ENCODE results near the gene KCNA2. TPM values are rescaled to one million over a fixed set of nuclear protein-coding genes. Genes with fewer than 3 reads are reported as not detected.

The KCNA2 gene
- total RNA-seq, 1 experiment from 2014 or later, result not detected

GRCh38 chr1:110605446-110605845 is 712 bp downstream of the KCNA2 start:
- no peak for DNase-seq (ENCODE audit: extremely low read depth, low read depth)

GRCh38 chr1:110604586-110605148 is 1.5 kb downstream of the KCNA2 start:
- no peak for DNase-seq (ENCODE audit: extremely low read depth, low read depth)

- no peak for DNase-seq (ENCODE audit: extremely low read depth, low read depth)
Measured at GRCh38 chr1:110603058-110603457, 3.1 kb downstream of the KCNA2 start.

GRCh38 chr1:110602466-110602865 is 3.7 kb downstream of the KCNA2 start:
- DNase-seq (ENCODE audit: extremely low read depth, low read depth), result no peak

GRCh38 chr1:110601332-110601731 is 4.8 kb downstream of the KCNA2 start:
- no peak for DNase-seq (ENCODE audit: extremely low read depth, low read depth)

- DNase-seq (ENCODE audit: extremely low read depth, low read depth), result no peak
Measured at GRCh38 chr1:110600716-110601115, 5.4 kb downstream of the KCNA2 start.

- DNase-seq (ENCODE audit: extremely low read depth, low read depth), result no peak
Measured at GRCh38 chr1:110597966-110598365, 8.2 kb downstream of the KCNA2 start.

GRCh38 chr1:110596312-110596711 is 9.8 kb downstream of the KCNA2 start:
- DNase-seq (ENCODE audit: extremely low read depth, low read depth), result no peak

- DNase-seq (ENCODE audit: extremely low read depth, low read depth), result no peak
Measured at GRCh38 chr1:110595353-110595710, 10.8 kb downstream of the KCNA2 start.

- no peak for DNase-seq (ENCODE audit: extremely low read depth, low read depth)
Measured at GRCh38 chr1:110594456-110595352, 11.5 kb downstream of the KCNA2 start.

GRCh38 chr1:110593902-110594301 is 12.3 kb downstream of the KCNA2 start:
- no peak for DNase-seq (ENCODE audit: extremely low read depth, low read depth)

- no peak for DNase-seq (ENCODE audit: extremely low read depth, low read depth)
Measured at GRCh38 chr1:110591956-110592355, 14.2 kb downstream of the KCNA2 start.

GRCh38 chr1:110588991-110589390 is 17.2 kb downstream of the KCNA2 start:
- DNase-seq (ENCODE audit: extremely low read depth, low read depth), result no peak

- no peak for DNase-seq (ENCODE audit: extremely low read depth, low read depth)
Measured at GRCh38 chr1:110588486-110588885, 17.7 kb downstream of the KCNA2 start.

- no peak for DNase-seq (ENCODE audit: extremely low read depth, low read depth)
Measured at GRCh38 chr1:110587906-110588305, 18.3 kb downstream of the KCNA2 start.

GRCh38 chr1:110585481-110585880 is 20.7 kb downstream of the KCNA2 start:
- no peak for DNase-seq (ENCODE audit: extremely low read depth, low read depth)

GRCh38 chr1:110584045-110584444 is 22.1 kb downstream of the KCNA2 start:
- no peak for DNase-seq (ENCODE audit: extremely low read depth, low read depth)

GRCh38 chr1:110583505-110583904 is 22.7 kb downstream of the KCNA2 start:
- no peak for DNase-seq (ENCODE audit: extremely low read depth, low read depth)

- DNase-seq (ENCODE audit: extremely low read depth, low read depth), result no peak
Measured at GRCh38 chr1:110582378-110582777, 23.8 kb downstream of the KCNA2 start.

- DNase-seq (ENCODE audit: extremely low read depth, low read depth), result no peak
Measured at GRCh38 chr1:110581682-110582145, 24.4 kb downstream of the KCNA2 start.

GRCh38 chr1:110580244-110580643 is 25.9 kb downstream of the KCNA2 start:
- no peak for DNase-seq (ENCODE audit: extremely low read depth, low read depth)

- no peak for DNase-seq (ENCODE audit: extremely low read depth, low read depth)
Measured at GRCh38 chr1:110579460-110579859, 26.7 kb downstream of the KCNA2 start.
